GM20000 (cell line): ENCODE data around the gene CHD8.

Source experiments
- DNase-seq: peaks from one replicate; pipeline ENCODE4 v3.0.0; 2012; ENCODE audit warnings: low spot score
- CTCF ChIP-seq: IDR thresholded peaks from 2 replicates; pipeline ENCODE4 v1.5.1; 2012; ENCODE audit warnings: mild to moderate bottlenecking, control low read depth; ENCODE audit errors: extremely low read depth, missing control alignments

CHD8 gene

GRCh38 chr14:21494902-21495762 is 39.2 kb upstream of the CHD8 start:
- TF ChIP-seq CTCF, result no peak
- no peak for DNase-seq

- DNase-seq, result no peak
- TF ChIP-seq CTCF, result no peak
Measured at GRCh38 chr14:21486640-21487087, 30.7 kb upstream of the CHD8 start.

GRCh38 chr14:21476925-21477681 is 21.2 kb upstream of the CHD8 start, which contains the start of the genes RAB2B and TOX4:
RAB2B (minus strand) TSS chr14:21476959; CDS start chr14:21476872, 87 bp downstream.
TOX4 (plus strand) TSS chr14:21477195; CDS start chr14:21477279, 84 bp downstream.
- peak; percentile 93 for TF ChIP-seq CTCF
- peak; percentile 93 for DNase-seq

GRCh38 chr14:21476523-21476924 is 20.6 kb upstream of the CHD8 start:
- TF ChIP-seq CTCF, result no peak
- DNase-seq, result no peak

- DNase-seq, result no peak
- TF ChIP-seq CTCF, result no peak
Measured at GRCh38 chr14:21475767-21476522, 20.0 kb upstream of the CHD8 start.

- TF ChIP-seq CTCF, result no peak
- no peak for DNase-seq
Measured at GRCh38 chr14:21467616-21468015, 11.7 kb upstream of the CHD8 start.
